Measurements from ENCODE around the gene ZFP57.

DNA sequence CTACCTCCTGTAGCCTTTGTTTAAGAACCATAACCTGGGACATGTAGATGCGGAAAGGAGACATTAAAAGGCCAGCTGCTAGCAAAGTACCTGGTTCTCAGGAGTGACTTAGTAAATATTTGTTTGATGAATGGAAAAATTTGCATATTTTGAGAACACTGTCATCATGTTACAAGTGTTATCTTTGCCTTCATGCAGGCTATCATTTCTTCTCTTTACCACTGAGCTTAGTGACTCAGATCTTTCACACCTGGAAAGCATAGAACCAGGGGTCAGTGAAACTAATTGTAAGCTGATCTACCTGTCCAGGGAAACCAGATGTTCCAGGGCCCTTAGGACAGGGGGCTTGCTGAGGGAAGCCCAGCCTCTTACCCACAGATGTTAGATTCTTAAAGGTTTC lies 5.4 kb downstream of the ZFP57 start:
- TF ChIP-seq POLR2AphosphoS5 (IDR thresholded peaks at IDR 0.05), result no peak
- TF ChIP-seq, protein P1, sequence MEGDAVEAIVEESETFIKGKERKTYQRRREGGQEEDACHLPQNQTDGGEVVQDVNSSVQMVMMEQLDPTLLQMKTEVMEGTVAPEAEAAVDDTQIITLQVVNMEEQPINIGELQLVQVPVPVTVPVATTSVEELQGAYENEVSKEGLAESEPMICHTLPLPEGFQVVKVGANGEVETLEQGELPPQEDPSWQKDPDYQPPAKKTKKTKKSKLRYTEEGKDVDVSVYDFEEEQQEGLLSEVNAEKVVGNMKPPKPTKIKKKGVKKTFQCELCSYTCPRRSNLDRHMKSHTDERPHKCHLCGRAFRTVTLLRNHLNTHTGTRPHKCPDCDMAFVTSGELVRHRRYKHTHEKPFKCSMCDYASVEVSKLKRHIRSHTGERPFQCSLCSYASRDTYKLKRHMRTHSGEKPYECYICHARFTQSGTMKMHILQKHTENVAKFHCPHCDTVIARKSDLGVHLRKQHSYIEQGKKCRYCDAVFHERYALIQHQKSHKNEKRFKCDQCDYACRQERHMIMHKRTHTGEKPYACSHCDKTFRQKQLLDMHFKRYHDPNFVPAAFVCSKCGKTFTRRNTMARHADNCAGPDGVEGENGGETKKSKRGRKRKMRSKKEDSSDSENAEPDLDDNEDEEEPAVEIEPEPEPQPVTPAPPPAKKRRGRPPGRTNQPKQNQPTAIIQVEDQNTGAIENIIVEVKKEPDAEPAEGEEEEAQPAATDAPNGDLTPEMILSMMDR (IDR thresholded peaks at IDR 0.05; ENCODE audit: poor library complexity, severe bottlenecking), result no peak

Measured in neural cell (in vitro differentiated cells).